ENCODE measurements around the gene EHMT2.

EHMT2 gene

GRCh38 chr6:31884528-31885035 is 12.9 kb downstream of the EHMT2 start:
- Histone ChIP-seq H3K27ac (no peak overlapping the region), H3K4me3 (no peak overlapping the region), H3K4me1 (no peaks in the 10 kb centered on the region), H3K27me3 (no peaks in the 10 kb centered on the region), H3K36me3 (peaks cover 76 to 100% (median 89%) of the 10 kb centered on the region in 3 donors), H3K9me3 (no peaks in the 10 kb centered on the region)
- intact Hi-C loops (cut with DNase I; ENCODE audit: low total_unique reads), result no loop called here
- no peak for DNase-seq
- no peak for TF ChIP-seq CTCF (IDR thresholded peaks at IDR 0.05)

GRCh38 chr6:31883676-31884075 is 13.8 kb downstream of the EHMT2 start:
- no peak for TF ChIP-seq CTCF (IDR thresholded peaks at IDR 0.05)
- no peaks in the 10 kb centered on the region for H3K9me3 ChIP-seq
- no peak overlapping the region for H3K27ac ChIP-seq
- H3K27me3 ChIP-seq, result no peaks in the 10 kb centered on the region
- H3K4me3 ChIP-seq, result no peak overlapping the region
- DNase-seq, result no peak
- peaks cover 76 to 93% (median 81%) of the 10 kb centered on the region in 3 donors for H3K36me3 ChIP-seq
- H3K4me1 ChIP-seq, result no peaks in the 10 kb centered on the region
- intact Hi-C loops (cut with DNase I; ENCODE audit: low total_unique reads), result no loop called here

GRCh38 chr6:31882344-31882743 is 15.2 kb downstream of the EHMT2 start:
- no peak for DNase-seq
- no peaks in the 10 kb centered on the region for H3K4me1 ChIP-seq
- no peak overlapping the region for H3K27ac ChIP-seq
- TF ChIP-seq CTCF (IDR thresholded peaks at IDR 0.05), result no peak
- H3K27me3 ChIP-seq, result no peaks in the 10 kb centered on the region
- H3K36me3 ChIP-seq, result peaks cover 64 to 80% (median 69%) of the 10 kb centered on the region in 3 donors
- no peak overlapping the region for H3K4me3 ChIP-seq
- intact Hi-C loops (cut with DNase I; ENCODE audit: low total_unique reads), result no loop called here
- no peaks in the 10 kb centered on the region for H3K9me3 ChIP-seq

GRCh38 chr6:31881136-31881859 is 16.2 kb downstream of the EHMT2 start:
- H3K36me3 ChIP-seq, result peaks cover 54 to 69% (median 58%) of the 10 kb centered on the region in 3 donors
- intact Hi-C loops (cut with DNase I; ENCODE audit: low total_unique reads), result no loop called here

GRCh38 chr6:31880616-31881015 is 16.9 kb downstream of the EHMT2 start:
- intact Hi-C loops (cut with DNase I; ENCODE audit: low total_unique reads), result no loop called here
- Histone ChIP-seq H3K27ac (no peak overlapping the region), H3K36me3 (peaks cover 48 to 62% (median 53%) of the 10 kb centered on the region in 3 donors), H3K4me3 (no peak overlapping the region), H3K9me3 (no peaks in the 10 kb centered on the region), H3K4me1 (no peaks in the 10 kb centered on the region), H3K27me3 (no peaks in the 10 kb centered on the region)
- DNase-seq, result no peak
- no peak for TF ChIP-seq CTCF (IDR thresholded peaks at IDR 0.05)

More at GRCh38 chr6:31881136-31881859, 16.2 kb downstream of the EHMT2 start:
- no peaks in the 10 kb centered on the region for H3K27me3 ChIP-seq
- no peak overlapping the region for H3K4me3 ChIP-seq
- H3K27ac ChIP-seq, result no peak overlapping the region
- no peak for TF ChIP-seq CTCF (IDR thresholded peaks at IDR 0.05)
- H3K9me3 ChIP-seq, result no peaks in the 10 kb centered on the region
- H3K4me1 ChIP-seq, result no peaks in the 10 kb centered on the region
- DNase-seq, result no peak
